KG1 (cell line): ENCODE measurements around the gene FN3K.

ENCODE experiments used
- DNase-seq: peaks from one replicate; lab custom pipeline; 2025; lab: John Stamatoyannopoulos, UW

FN3K gene

GRCh38 chr17:82703935-82704865 lies 31.2 kb upstream of the FN3K start:
- no peak for DNase-seq

- DNase-seq, result no peak
Observed at GRCh38 chr17:82704886-82705285, 30.5 kb upstream of the FN3K start.

- DNase-seq, result no peak
Observed at GRCh38 chr17:82705756-82706155, 29.7 kb upstream of the FN3K start.

- DNase-seq, result no peak
Observed at GRCh38 chr17:82709024-82709675, 26.3 kb upstream of the FN3K start.

GRCh38 chr17:82709676-82710498 lies 25.5 kb upstream of the FN3K start:
- DNase-seq, result no peak

GRCh38 chr17:82710499-82711232 lies 24.7 kb upstream of the FN3K start:
- no peak for DNase-seq

- no peak for DNase-seq
Observed at GRCh38 chr17:82713071-82713723, 22.2 kb upstream of the FN3K start.

- DNase-seq, result peak; percentile 77
Observed at GRCh38 chr17:82716203-82717010, 19.0 kb upstream of the FN3K start, which contains the start of gene FN3KRP. FN3KRP (plus strand) TSS chr17:82716706; CDS start chr17:82716756, 50 bp downstream.

GRCh38 chr17:82718986-82719685 lies 16.3 kb upstream of the FN3K start:
- DNase-seq, result no peak

- no peak for DNase-seq
Observed at GRCh38 chr17:82720204-82720603, 15.2 kb upstream of the FN3K start.

- DNase-seq, result no peak
Observed at GRCh38 chr17:82722341-82723013, 12.9 kb upstream of the FN3K start.

GRCh38 chr17:82723169-82723807 lies 12.1 kb upstream of the FN3K start:
- DNase-seq, result no peak

- DNase-seq, result no peak
Observed at GRCh38 chr17:82726427-82726826, 9.0 kb upstream of the FN3K start.

- DNase-seq, result no peak
Observed at GRCh38 chr17:82729479-82730260, 5.7 kb upstream of the FN3K start.

GRCh38 chr17:82732118-82732743 lies 3.2 kb upstream of the FN3K start:
- DNase-seq, result no peak

- no peak for DNase-seq
Observed at GRCh38 chr17:82736511-82737185, 1.2 kb downstream of the FN3K start.
